ENCODE measurements around the gene FAT1. TPM values are rescaled to one million over a fixed set of nuclear protein-coding genes. Genes with fewer than 3 reads are reported as not detected.

FAT1 gene
- total RNA-seq, 2 donors from 2014 or later = 65.9 to 69.5 TPM

DNA sequence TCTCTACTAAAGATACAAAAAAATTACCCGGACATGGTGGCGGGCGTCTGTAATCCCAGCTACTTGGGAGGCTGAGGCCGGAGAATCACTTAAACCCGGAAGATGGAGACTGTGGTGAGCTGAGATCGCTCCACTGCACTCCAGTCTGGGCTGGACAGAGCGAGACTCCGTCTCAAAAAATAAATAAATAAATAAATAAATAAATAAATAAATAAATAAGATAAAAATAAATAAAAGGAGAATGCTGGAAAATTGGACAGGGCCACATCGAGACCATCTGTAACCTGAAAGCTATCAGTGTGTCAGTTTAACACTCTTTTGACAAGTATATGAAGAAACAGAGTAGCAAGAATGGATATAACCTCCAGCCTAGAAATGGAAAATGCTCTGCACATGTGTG is 15.7 kb upstream of the FAT1 start:
- no peak for ATAC-seq
- no peak overlapping the region for H3K27ac ChIP-seq

DNA sequence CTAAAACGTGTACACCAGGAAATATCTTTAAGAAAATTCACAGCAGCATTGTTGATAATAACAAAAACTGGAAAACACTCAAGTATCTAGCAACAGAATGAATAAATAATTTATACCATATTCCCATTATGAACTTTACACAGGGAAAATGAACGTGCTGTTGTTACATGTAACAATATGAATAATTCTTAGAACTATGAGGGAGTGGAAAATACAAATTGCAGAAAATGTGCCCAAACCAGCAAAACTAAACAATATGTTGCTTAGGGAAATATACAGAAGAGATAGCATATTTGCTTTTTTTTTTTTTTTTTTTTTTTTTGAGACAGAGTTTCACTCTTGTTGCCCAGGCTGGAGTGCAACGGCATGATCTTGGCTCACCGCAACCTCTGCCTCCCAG is 14.8 kb upstream of the FAT1 start:
- Histone ChIP-seq H3K36me3 (replicated peaks in 1 of 2; ENCODE audit: insufficient read depth in 1 of 2, low read depth in 2 of 2) (no peaks in the 10 kb centered on the region), H3K9me3 (no peaks in the 10 kb centered on the region), H3K4me1 (peaks cover 6% of the 10 kb centered on the region), H3K27ac (no peak overlapping the region), H3K4me3 (no peak overlapping the region), H3K27me3 (no peaks in the 10 kb centered on the region)
- no peak for TF ChIP-seq POLR2A (IDR thresholded peaks at IDR 0.05)
- TF ChIP-seq, protein P1, sequence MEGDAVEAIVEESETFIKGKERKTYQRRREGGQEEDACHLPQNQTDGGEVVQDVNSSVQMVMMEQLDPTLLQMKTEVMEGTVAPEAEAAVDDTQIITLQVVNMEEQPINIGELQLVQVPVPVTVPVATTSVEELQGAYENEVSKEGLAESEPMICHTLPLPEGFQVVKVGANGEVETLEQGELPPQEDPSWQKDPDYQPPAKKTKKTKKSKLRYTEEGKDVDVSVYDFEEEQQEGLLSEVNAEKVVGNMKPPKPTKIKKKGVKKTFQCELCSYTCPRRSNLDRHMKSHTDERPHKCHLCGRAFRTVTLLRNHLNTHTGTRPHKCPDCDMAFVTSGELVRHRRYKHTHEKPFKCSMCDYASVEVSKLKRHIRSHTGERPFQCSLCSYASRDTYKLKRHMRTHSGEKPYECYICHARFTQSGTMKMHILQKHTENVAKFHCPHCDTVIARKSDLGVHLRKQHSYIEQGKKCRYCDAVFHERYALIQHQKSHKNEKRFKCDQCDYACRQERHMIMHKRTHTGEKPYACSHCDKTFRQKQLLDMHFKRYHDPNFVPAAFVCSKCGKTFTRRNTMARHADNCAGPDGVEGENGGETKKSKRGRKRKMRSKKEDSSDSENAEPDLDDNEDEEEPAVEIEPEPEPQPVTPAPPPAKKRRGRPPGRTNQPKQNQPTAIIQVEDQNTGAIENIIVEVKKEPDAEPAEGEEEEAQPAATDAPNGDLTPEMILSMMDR (IDR thresholded peaks at IDR 0.05) = no peak
- WGBS, 2 donors = 73 to 76% methylated on average over 4 of the region's 4 CpGs
- ATAC-seq = no peak
- no peak for DNase-seq
- intact Hi-C loops (cut with DNase I) = no loop called here

More for the DNA sequence above, 15.7 kb upstream of the FAT1 start:
- no peak for TF ChIP-seq POLR2A (IDR thresholded peaks at IDR 0.05)
- TF ChIP-seq, protein P1 (IDR thresholded peaks at IDR 0.05) = no peak
- Histone ChIP-seq H3K9me3 (no peaks in the 10 kb centered on the region), H3K36me3 (replicated peaks in 1 of 2; ENCODE audit: insufficient read depth in 1 of 2, low read depth in 2 of 2) (no peaks in the 10 kb centered on the region), H3K4me3 (no peak overlapping the region), H3K4me1 (peaks cover 6% of the 10 kb centered on the region), H3K27me3 (no peaks in the 10 kb centered on the region)
- no peak for DNase-seq
- 96 to 98% methylated on average over 9 of the region's 9 CpGs for WGBS, 2 donors
- intact Hi-C loops (cut with DNase I) = no loop called here

DNA sequence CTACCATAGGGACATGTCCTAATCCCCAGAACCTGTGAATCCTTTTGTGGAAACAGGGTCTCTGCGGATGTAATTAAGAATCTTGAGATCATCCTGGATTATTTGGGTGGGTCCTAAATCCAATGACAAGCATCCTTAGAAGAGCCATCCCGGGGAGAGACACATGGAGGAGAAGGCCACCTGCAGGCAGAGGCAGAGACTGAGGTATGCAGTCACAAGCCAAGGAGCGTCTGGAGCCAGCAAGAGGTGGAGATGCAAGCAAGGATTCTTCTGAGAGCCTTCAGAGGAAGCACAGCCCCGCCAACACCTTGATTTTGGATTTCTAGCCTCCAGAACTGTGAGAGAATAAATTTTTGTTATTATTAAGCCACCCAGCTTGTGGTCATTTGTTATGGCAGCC is 13.8 kb upstream of the FAT1 start:
- intact Hi-C loops (cut with DNase I) = no loop called here
- H3K36me3 ChIP-seq (replicated peaks in 1 of 2; ENCODE audit: insufficient read depth in 1 of 2, low read depth in 2 of 2) = no peaks in the 10 kb centered on the region
- TF ChIP-seq POLR2A (IDR thresholded peaks at IDR 0.05) = no peak
- TF ChIP-seq, protein P1 (IDR thresholded peaks at IDR 0.05) = no peak
- peaks cover 6% of the 10 kb centered on the region for H3K4me1 ChIP-seq
- DNase-seq (no peak), ATAC-seq (no peak)
- H3K9me3 ChIP-seq = no peaks in the 10 kb centered on the region
- no peak overlapping the region for H3K4me3 ChIP-seq
- H3K27ac ChIP-seq = no peak overlapping the region
- 86 to 93% methylated on average over 4 of the region's 4 CpGs for WGBS, 2 donors
- no peaks in the 10 kb centered on the region for H3K27me3 ChIP-seq

DNA sequence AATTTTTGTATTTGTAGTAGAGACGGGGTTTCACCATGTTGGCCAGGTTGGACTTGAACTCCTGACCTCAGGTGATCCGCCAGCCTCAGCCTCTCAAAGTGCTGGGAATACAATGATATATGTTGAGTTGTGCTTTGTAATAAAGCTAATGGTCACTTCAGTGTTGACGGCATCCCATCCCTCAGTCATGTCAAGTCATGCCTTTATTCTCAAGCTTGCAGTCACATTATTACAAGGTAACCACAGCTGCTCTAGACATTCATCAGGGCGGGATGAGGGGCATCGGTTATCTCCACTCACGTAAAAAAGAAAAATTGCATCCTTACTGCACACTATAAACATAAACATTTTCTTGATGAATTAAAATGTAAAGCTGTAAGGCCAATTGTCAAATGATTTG is 12.8 kb upstream of the FAT1 start:
- no peak for TF ChIP-seq POLR2A (IDR thresholded peaks at IDR 0.05)
- intact Hi-C loops (cut with DNase I) = no loop called here
- DNase-seq (no peak), ATAC-seq (no peak)
- H3K27me3 ChIP-seq = no peaks in the 10 kb centered on the region
- no peak overlapping the region for H3K4me3 ChIP-seq
- no peaks in the 10 kb centered on the region for H3K36me3 ChIP-seq (replicated peaks in 1 of 2; ENCODE audit: insufficient read depth in 1 of 2, low read depth in 2 of 2)
- no peaks in the 10 kb centered on the region for H3K9me3 ChIP-seq
- WGBS, 2 donors = 93 to 95% methylated on average over 6 of the region's 6 CpGs
- peak overlapping the region in 1 of 4 donors; percentile 61 for H3K27ac ChIP-seq
- peaks cover 6% of the 10 kb centered on the region for H3K4me1 ChIP-seq

DNA sequence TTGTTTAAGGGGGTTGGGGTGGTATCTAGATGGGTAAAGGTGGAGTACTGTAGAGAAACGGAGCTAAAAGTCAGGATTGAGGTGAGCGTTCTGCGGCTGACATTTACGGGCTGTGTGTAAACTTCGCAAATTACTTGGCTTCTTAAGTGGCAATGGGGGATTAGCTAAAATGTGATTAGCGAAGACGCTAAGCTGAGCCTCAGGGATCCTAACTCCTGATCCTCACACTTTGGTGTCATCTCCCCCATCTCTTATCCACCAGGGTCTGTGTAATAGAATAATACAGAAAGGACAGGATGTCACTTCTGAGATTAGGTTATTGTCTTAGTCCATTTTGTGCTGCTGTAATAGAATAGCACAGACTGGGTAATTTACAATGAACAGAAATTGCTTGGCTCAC is 10.6 kb upstream of the FAT1 start:
- DNase-seq = no peak
- Histone ChIP-seq H3K4me3 (no peak overlapping the region), H3K4me1 (peaks cover 6% of the 10 kb centered on the region), H3K36me3 (replicated peaks in 1 of 2; ENCODE audit: insufficient read depth in 1 of 2, low read depth in 2 of 2) (no peaks in the 10 kb centered on the region), H3K27ac (no peak overlapping the region), H3K27me3 (no peaks in the 10 kb centered on the region), H3K9me3 (no peaks in the 10 kb centered on the region)
- WGBS, 2 donors = 88 to 89% methylated on average over 7 of the region's 7 CpGs
- intact Hi-C loops (cut with DNase I) = no loop called here
- TF ChIP-seq, protein P1 (IDR thresholded peaks at IDR 0.05) = no peak
- TF ChIP-seq POLR2A (IDR thresholded peaks at IDR 0.05) = no peak
- no peak for ATAC-seq

Data from body of pancreas (tissue), 4 donors.